GM23338 (cell line): Measurements from ENCODE around the gene AGPAT3. TPM values are rescaled to one million over a fixed set of nuclear protein-coding genes. Genes with fewer than 3 reads are reported as not detected.

ENCODE experiments used
- EZH2phosphoT487 ChIP-seq: fragments of 200-600 bp; sonication (generic); IDR thresholded peaks from one replicate; pipeline ENCODE4 v1.8.1; 2018; ENCODE audit warnings: antibody characterized with exemption; ENCODE audit not compliant: unreplicated experiment
- JUNB ChIP-seq: IDR thresholded peaks from one replicate; pipeline ENCODE4 v1.6.1; 2016; ENCODE audit warnings: antibody characterized with exemption; ENCODE audit not compliant: unreplicated experiment
- STAT1 ChIP-seq: IDR thresholded peaks from one replicate; pipeline ENCODE4 v1.6.1; 2016; ENCODE audit warnings: antibody characterized with exemption; ENCODE audit not compliant: unreplicated experiment
- ZNF114 ChIP-seq: fragments of 250-450 bp; sonication (Bioruptor Pico); IDR thresholded peaks from 2 replicates; pipeline ENCODE4 v1.5.0; 2020; ENCODE audit warnings: mild to moderate bottlenecking, moderate library complexity
- ZNF331 ChIP-seq: fragments of 250-450 bp; sonication (Bioruptor Pico); IDR thresholded peaks from 2 replicates; pipeline ENCODE4 v1.5.0; 2020; ENCODE audit warnings: low read depth, mild to moderate bottlenecking, moderate library complexity
- polyA plus RNA-seq: library from polyadenylated mRNA; unstranded; fragments of >200 nt; fragmentation: Nextera tagmentation; extraction: Ambion mirVana; gene quantifications from 2 replicates; pipeline ENCODE4 v1.2.1, GENCODE V29; 2016
- total RNA-seq: library from RNA; depleted of rRNA; stranded (reverse); fragments of >200 nt; shearing (Covaris generic); gene quantifications from 2 replicates; pipeline ENCODE4 v1.2.3, GENCODE V29; 2014
- TF ChIP-seq, protein P1 (sequence below): fragments of 250-450 bp; sonication (Bioruptor Pico); IDR thresholded peaks from 2 replicates; pipeline ENCODE4 v1.5.0; 2020; ENCODE audit warnings: mild to moderate bottlenecking, moderate library complexity
- TF ChIP-seq, protein P2 (sequence below): IDR thresholded peaks from 2 replicates; pipeline ENCODE4 v1.6.1; 2016; ENCODE audit warnings: antibody characterized with exemption
- TF ChIP-seq, protein P3 (sequence below), 2 experiments: fragments of 200-600 bp in 1 of 2; sonication (generic) in 1 of 2; conservative IDR thresholded peaks; 2 replicates each; pipeline versions ENCODE4 v1.5.1 to v1.6.1; 2016 to 2017; ENCODE audit warnings: antibody characterized with exemption in 2 of 2, low read depth in 2 of 2, mild to moderate bottlenecking in 2 of 2, moderate library complexity in 1 of 2

Gene AGPAT3
- total and polyA plus RNA-seq, 2 experiments from 2014 or later = 2.1 to 6.1 TPM

DNA sequence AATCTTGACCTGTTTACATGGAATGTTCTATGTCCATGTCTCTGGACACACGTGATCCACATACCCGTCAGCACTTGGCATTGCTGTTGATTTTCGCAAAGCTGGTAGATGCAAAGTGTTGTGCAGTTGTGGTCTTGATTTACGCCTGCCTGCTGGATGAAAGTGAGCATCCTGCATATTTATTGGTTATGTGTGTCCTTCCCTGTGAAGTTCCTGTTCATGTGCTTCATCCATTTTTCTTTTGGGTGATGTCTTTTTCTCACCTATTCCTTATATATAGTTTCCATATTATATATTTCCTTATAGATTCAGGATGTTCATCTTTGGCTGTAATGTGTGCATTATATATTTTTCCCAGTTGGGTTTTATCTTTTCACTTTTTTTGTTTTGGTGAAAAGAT, 6.5 kb downstream of the AGPAT3 start (continued):
- TF ChIP-seq, protein P1, sequence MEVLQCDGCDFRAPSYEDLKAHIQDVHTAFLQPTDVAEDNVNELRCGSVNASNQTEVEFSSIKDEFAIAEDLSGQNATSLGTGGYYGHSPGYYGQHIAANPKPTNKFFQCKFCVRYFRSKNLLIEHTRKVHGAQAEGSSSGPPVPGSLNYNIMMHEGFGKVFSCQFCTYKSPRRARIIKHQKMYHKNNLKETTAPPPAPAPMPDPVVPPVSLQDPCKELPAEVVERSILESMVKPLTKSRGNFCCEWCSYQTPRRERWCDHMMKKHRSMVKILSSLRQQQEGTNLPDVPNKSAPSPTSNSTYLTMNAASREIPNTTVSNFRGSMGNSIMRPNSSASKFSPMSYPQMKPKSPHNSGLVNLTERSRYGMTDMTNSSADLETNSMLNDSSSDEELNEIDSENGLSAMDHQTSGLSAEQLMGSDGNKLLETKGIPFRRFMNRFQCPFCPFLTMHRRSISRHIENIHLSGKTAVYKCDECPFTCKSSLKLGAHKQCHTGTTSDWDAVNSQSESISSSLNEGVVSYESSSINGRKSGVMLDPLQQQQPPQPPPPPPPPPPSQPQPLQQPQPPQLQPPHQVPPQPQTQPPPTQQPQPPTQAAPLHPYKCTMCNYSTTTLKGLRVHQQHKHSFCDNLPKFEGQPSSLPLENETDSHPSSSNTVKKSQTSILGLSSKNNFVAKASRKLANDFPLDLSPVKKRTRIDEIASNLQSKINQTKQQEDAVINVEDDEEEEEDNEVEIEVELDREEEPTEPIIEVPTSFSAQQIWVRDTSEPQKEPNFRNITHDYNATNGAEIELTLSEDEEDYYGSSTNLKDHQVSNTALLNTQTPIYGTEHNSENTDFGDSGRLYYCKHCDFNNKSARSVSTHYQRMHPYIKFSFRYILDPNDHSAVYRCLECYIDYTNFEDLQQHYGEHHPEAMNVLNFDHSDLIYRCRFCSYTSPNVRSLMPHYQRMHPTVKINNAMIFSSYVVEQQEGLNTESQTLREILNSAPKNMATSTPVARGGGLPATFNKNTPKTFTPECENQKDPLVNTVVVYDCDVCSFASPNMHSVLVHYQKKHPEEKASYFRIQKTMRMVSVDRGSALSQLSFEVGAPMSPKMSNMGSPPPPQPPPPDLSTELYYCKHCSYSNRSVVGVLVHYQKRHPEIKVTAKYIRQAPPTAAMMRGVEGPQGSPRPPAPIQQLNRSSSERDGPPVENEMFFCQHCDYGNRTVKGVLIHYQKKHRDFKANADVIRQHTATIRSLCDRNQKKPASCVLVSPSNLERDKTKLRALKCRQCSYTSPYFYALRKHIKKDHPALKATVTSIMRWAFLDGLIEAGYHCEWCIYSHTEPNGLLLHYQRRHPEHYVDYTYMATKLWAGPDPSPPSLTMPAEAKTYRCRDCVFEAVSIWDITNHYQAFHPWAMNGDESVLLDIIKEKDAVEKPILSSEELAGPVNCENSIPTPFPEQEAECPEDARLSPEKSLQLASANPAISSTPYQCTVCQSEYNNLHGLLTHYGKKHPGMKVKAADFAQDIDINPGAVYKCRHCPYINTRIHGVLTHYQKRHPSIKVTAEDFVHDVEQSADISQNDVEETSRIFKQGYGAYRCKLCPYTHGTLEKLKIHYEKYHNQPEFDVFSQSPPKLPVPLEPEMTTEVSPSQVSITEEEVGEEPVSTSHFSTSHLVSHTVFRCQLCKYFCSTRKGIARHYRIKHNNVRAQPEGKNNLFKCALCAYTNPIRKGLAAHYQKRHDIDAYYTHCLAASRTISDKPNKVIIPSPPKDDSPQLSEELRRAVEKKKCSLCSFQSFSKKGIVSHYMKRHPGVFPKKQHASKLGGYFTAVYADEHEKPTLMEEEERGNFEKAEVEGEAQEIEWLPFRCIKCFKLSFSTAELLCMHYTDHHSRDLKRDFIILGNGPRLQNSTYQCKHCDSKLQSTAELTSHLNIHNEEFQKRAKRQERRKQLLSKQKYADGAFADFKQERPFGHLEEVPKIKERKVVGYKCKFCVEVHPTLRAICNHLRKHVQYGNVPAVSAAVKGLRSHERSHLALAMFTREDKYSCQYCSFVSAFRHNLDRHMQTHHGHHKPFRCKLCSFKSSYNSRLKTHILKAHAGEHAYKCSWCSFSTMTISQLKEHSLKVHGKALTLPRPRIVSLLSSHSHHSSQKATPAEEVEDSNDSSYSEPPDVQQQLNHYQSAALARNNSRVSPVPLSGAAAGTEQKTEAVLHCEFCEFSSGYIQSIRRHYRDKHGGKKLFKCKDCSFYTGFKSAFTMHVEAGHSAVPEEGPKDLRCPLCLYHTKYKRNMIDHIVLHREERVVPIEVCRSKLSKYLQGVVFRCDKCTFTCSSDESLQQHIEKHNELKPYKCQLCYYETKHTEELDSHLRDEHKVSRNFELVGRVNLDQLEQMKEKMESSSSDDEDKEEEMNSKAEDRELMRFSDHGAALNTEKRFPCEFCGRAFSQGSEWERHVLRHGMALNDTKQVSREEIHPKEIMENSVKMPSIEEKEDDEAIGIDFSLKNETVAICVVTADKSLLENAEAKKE (CRISPR knock-in tag) = no peak
- TF ChIP-seq ZNF331 (no peak), EZH2phosphoT487 (no peak), JUNB (no peak), ZNF114 (CRISPR knock-in tag) (no peak), STAT1 (no peak)
- TF ChIP-seq, protein P2, sequence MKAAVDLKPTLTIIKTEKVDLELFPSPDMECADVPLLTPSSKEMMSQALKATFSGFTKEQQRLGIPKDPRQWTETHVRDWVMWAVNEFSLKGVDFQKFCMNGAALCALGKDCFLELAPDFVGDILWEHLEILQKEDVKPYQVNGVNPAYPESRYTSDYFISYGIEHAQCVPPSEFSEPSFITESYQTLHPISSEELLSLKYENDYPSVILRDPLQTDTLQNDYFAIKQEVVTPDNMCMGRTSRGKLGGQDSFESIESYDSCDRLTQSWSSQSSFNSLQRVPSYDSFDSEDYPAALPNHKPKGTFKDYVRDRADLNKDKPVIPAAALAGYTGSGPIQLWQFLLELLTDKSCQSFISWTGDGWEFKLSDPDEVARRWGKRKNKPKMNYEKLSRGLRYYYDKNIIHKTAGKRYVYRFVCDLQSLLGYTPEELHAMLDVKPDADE = no peak
- TF ChIP-seq, protein P3, sequence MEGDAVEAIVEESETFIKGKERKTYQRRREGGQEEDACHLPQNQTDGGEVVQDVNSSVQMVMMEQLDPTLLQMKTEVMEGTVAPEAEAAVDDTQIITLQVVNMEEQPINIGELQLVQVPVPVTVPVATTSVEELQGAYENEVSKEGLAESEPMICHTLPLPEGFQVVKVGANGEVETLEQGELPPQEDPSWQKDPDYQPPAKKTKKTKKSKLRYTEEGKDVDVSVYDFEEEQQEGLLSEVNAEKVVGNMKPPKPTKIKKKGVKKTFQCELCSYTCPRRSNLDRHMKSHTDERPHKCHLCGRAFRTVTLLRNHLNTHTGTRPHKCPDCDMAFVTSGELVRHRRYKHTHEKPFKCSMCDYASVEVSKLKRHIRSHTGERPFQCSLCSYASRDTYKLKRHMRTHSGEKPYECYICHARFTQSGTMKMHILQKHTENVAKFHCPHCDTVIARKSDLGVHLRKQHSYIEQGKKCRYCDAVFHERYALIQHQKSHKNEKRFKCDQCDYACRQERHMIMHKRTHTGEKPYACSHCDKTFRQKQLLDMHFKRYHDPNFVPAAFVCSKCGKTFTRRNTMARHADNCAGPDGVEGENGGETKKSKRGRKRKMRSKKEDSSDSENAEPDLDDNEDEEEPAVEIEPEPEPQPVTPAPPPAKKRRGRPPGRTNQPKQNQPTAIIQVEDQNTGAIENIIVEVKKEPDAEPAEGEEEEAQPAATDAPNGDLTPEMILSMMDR (conservative IDR thresholded peaks at IDR 0.05; ENCODE audit: low read depth in 2 of 2) = no peak
